DMS 273 treated with DMSO at 0.1 percent for 48 hours (cell line): ENCODE results near the gene UVSSA.

Experiments
- DNase-seq: peaks from one replicate; lab custom pipeline; 2025; lab: John Stamatoyannopoulos, UW

Gene UVSSA

GRCh38 chr4:1349359-1350168, 2.6 kb downstream of the UVSSA start:
- DNase-seq, result no peak

DNA sequence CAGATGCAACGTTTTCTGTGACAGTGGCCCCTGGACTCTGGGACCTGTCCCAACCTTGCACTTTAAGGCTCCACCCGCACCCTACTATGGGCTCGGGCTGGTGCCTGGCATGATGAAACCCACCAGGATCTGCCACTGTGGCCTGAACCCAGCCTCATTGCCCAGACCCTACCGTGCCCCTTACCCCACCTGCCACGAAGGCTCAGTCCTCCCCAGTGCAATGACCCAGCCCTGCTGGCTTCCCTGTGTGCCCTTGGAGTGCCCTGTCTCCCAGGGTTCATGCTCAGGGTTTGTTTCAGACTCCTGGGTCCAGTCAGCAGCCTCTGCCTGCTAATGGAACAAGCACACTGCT, 3.1 kb downstream of the UVSSA start:
- no peak for DNase-seq

DNA sequence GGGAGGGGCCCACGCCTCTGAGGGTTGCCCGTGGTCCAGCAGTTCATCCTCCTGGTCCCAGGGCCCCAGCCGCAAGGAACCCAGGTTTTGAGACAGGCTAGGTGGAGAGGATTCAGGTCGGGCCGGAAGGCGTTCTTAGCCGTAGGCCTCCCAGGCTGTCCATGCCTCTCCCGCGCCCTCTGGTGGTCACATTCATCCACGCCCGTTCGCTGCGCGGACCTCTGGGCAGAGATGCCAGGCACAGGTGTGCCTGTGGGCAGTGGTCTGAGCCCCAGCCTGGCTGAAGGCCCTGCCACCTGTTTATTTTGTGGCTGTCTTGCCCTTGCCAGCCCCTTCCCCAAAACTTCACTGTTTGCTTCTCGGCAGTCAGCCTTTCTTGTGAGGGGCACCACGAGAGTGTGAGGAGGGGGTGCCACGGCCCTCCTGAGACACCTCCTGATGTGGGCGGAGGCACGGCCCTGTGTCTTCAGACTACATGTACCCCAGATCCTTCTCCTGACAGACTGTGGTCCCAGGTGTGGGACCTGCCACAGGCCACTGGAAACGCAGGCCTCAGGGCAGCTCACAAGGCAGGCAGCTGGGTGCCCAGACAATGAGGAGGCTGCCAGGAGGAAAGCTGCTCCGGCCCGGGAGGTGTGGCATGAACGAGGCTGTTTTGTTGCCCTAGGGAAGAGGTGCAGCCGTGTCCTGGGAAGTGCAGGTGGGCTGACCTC, 5.0 kb downstream of the UVSSA start:
- no peak for DNase-seq

- no peak for DNase-seq
These were observed 5.5 kb downstream of the UVSSA start for GRCh38 chr4:1352567-1352900.

DNA sequence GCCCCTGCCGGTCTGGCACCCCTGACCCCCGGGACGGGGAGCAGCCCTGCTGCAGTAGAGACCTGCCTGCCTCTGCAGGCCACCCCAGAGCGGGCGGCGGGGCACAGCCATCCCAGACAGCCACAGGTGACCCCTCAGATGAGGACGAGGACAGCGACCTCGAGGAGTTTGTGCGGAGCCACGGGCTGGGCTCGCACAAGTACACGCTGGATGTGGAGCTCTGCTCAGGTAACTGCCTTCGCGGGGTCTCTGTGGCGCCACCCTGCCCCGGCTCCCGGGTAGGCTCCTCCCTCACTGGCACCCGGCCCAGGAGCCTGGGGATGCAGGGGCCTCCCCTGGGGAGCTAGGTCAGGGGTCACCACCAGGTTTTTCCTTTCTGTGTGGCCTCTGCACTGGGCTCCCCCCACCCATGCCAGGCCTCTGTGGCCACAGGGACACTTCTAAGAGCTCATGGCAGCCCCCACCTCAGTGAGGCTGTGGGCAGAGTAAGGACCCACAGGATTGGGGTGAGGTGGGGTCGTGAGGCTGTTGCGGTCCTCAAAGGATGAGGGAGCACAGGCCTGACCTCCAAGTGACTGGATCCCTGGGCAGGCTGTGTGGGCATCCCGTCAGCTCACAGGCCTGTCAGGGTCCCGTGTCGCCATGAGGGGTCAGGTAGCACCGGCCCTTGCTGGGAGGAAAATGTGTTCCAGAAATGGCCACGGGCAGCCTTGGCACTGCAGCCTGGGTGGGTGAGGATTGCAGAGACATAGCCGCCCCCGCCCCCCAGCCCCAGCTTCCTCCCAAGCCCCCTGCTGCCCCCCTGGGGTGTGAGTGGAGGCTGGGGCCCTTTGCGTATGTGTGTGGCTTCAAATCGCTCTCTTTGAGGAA, 6.4 kb downstream of the UVSSA start:
- no peak for DNase-seq

- no peak for DNase-seq
These were observed 7.4 kb downstream of the UVSSA start for GRCh38 chr4:1354136-1354982.

GRCh38 chr4:1354983-1355275, 7.9 kb downstream of the UVSSA start:
- DNase-seq, result no peak

- no peak for DNase-seq
These were observed 8.4 kb downstream of the UVSSA start for GRCh38 chr4:1355378-1355777.

GRCh38 chr4:1356181-1356998, 9.4 kb downstream of the UVSSA start:
- DNase-seq, result no peak

- no peak for DNase-seq
These were observed 10.6 kb downstream of the UVSSA start for GRCh38 chr4:1357356-1358248.

GRCh38 chr4:1358421-1359143, 11.6 kb downstream of the UVSSA start:
- no peak for DNase-seq

- no peak for DNase-seq
These were observed 12.1 kb downstream of the UVSSA start for GRCh38 chr4:1359144-1359501.

DNA sequence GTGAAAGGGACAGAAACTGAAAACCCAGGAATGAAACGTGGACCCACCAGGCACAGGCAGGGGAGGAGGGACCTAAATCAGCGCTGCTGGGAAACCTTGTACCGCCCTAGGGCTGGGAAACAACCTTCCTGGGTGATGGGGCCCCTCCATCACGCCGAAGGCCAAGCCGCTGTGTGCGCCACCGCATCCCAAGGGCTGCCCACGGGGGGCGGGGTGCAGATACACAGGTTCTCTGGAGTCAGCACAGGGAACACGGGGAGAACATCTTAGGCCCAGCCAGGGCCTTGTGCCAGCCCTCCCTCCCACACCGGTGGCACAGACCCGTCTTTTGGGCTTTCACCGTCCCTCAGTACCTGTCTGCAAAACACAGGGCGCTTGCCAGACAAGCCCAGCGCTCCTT, 13.0 kb downstream of the UVSSA start:
- no peak for DNase-seq

- no peak for DNase-seq
These were observed 13.6 kb downstream of the UVSSA start for GRCh38 chr4:1360423-1361283.

GRCh38 chr4:1361431-1361830, 14.4 kb downstream of the UVSSA start:
- DNase-seq, result no peak

DNA sequence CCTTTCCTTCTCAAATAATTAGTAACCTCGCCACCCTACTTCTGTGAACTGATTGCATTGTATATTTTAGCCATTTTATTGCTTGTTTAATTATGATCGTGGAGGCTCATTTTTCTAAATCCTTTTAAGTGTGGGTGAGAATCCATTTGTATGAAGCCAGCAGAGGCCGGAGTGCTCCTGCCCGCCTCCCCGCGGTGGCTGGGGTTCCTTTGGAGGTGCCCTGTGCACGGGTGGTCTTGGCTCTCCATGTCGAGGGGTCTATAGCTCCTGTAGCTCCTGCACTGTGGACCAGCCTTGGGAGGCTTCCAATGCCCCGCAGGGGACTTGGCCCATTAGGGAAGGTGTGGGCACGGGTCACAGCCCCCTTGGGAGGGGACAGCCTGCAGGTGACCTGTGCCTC, 15.0 kb downstream of the UVSSA start:
- DNase-seq, result no peak

DNA sequence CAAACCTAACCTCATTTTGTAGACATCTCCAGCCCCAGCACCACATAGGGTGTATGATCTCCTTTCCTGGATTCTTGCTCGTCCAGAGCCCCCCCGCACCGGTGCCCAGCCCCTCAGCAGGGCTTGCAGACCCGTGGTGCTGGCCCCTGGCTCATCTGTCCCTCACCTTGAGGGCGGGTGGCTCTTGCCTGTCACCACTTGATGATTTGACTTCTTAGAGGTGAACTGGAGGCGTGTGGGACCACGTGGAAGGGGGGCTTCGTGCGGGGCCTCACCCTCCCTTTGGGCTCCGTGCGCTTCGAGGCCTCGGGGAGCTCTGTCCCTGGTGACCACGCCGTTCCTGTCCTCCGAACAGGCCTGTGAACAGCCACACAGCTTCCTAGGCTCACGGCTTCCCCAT, 15.5 kb downstream of the UVSSA start:
- no peak for DNase-seq

- no peak for DNase-seq
These were observed 16.5 kb downstream of the UVSSA start for GRCh38 chr4:1363513-1363912.

DNA sequence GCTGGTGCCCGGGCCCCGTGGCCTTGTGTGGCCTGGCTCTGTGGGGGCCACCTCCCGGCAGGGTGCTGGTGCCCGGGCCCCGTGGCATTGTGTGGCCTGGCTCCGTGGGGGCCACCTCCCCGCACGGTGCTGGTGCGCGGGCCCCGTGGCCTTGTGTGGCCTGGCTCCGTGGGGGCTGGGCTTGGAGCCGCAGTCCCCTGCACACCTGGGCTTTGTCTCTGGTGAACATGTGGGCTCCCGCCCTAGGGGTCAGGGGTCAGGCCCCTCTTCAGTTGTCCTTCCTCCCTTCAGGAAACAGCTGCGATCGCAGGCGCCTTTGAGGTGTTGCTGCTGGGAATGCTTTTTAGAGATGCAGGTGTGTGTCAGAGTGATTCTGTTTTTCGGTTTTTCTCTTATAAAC, 17.2 kb downstream of the UVSSA start:
- no peak for DNase-seq
